ENCODE results near the gene CRYBG3. TPM values are rescaled to one million over a fixed set of nuclear protein-coding genes. Genes with fewer than 3 reads are reported as not detected.
"Not testable (repeated sequence)": the region's sequence is repeated elsewhere in the genome, so short reads cannot be mapped to it uniquely, and the experiment has no call there.

CRYBG3 gene
- total RNA-seq, 2 donors from 2014 or later, result 15.7 to 22.2 TPM

DNA sequence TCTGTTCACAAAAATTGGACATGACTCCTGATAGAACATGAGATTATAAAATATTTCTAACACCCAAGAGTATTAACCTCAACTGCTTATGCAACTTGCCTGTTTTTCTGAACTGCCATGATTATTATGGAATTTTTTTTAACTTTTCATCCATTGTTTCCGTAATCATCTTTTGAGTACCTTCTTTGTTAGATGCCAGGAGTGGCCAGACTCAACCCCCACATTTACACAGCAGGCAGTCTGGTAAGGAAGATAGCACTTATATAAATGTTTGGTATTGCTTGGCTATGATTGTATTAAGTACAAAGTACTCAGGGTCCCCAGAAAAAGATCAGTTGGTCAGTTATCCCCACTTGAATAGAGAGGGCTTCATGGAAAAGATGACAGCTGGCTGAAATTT is 74.3 kb downstream of the CRYBG3 start:
- TF ChIP-seq, protein P1, sequence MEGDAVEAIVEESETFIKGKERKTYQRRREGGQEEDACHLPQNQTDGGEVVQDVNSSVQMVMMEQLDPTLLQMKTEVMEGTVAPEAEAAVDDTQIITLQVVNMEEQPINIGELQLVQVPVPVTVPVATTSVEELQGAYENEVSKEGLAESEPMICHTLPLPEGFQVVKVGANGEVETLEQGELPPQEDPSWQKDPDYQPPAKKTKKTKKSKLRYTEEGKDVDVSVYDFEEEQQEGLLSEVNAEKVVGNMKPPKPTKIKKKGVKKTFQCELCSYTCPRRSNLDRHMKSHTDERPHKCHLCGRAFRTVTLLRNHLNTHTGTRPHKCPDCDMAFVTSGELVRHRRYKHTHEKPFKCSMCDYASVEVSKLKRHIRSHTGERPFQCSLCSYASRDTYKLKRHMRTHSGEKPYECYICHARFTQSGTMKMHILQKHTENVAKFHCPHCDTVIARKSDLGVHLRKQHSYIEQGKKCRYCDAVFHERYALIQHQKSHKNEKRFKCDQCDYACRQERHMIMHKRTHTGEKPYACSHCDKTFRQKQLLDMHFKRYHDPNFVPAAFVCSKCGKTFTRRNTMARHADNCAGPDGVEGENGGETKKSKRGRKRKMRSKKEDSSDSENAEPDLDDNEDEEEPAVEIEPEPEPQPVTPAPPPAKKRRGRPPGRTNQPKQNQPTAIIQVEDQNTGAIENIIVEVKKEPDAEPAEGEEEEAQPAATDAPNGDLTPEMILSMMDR (IDR thresholded peaks at IDR 0.05), result no peak
- intact Hi-C loops (cut with DNase I), result no loop called here

DNA sequence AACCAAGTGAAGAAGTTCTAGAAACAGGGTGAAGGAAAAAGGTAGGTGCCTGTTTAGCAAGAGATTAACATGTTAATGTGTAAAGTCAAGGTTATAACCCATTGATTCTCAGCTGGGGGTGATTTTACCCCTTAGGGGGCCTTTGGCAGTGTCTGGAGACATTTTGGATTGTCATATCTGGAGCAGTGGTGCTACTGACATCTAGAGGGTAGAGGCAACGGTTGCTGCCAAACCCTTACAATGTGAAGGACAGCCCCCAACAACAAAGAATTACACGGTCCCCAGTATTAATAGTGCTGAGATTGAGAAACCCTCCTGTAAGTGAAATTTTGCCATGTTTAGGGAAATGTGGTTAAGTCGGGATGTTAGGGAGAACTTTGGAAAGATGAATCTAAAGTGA is 74.7 kb downstream of the CRYBG3 start:
- TF ChIP-seq, protein P1 (IDR thresholded peaks at IDR 0.05), result no peak
- H3K4me1 ChIP-seq, result no peaks in the 10 kb centered on the region
- no peak overlapping the region for H3K4me3 ChIP-seq
- no peaks in the 10 kb centered on the region for H3K9me3 ChIP-seq
- no peak overlapping the region for H3K27ac ChIP-seq
- no peak for DNase-seq
- intact Hi-C loops (cut with DNase I), result no loop called here
- H3K27me3 ChIP-seq, result no peaks in the 10 kb centered on the region
- H3K9ac ChIP-seq (ENCODE audit: low read depth in 2 of 2, low read length in 2 of 2), result no peak overlapping the region
- H3K36me3 ChIP-seq, result peaks cover 3% of the 10 kb centered on the region

More for the DNA sequence above, 74.3 kb downstream of the CRYBG3 start:
- Histone ChIP-seq H3K27me3 (no peaks in the 10 kb centered on the region), H3K4me3 (no peak overlapping the region), H3K4me1 (no peaks in the 10 kb centered on the region), H3K36me3 (peaks cover 3% of the 10 kb centered on the region), H3K27ac (no peak overlapping the region), H3K9ac (ENCODE audit: low read depth in 2 of 2, low read length in 2 of 2) (no peak overlapping the region), H3K9me3 (no peaks in the 10 kb centered on the region)
- no peak for DNase-seq

DNA sequence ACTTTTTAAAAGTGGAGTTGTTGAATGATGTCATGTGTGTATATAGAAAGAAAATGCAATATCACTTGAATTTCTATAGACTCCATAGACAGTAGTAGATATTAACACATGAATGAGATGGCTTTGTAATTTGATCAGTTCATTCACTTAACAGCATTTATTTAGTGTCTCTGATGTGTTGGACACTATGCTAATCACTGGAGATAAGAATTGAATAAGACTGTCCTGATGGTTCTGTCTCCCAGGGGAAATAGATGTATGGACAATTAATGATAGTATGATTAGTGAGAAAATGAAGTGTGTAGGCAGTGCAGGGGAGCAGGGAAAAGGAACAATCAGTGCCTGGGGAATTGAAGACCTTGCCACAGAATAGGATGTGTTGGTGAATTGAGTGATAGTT is 77.5 kb downstream of the CRYBG3 start:
- TF ChIP-seq, protein P1 (IDR thresholded peaks at IDR 0.05), result no peak
- Histone ChIP-seq H3K9me3 (no peaks in the 10 kb centered on the region), H3K36me3 (peaks cover 3% of the 10 kb centered on the region), H3K4me3 (no peak overlapping the region), H3K27ac (no peak overlapping the region), H3K4me1 (no peaks in the 10 kb centered on the region), H3K27me3 (no peaks in the 10 kb centered on the region), H3K9ac (ENCODE audit: low read depth in 2 of 2, low read length in 2 of 2) (no peak overlapping the region)
- intact Hi-C loops (cut with DNase I), result no loop called here
- DNase-seq, result no peak

DNA sequence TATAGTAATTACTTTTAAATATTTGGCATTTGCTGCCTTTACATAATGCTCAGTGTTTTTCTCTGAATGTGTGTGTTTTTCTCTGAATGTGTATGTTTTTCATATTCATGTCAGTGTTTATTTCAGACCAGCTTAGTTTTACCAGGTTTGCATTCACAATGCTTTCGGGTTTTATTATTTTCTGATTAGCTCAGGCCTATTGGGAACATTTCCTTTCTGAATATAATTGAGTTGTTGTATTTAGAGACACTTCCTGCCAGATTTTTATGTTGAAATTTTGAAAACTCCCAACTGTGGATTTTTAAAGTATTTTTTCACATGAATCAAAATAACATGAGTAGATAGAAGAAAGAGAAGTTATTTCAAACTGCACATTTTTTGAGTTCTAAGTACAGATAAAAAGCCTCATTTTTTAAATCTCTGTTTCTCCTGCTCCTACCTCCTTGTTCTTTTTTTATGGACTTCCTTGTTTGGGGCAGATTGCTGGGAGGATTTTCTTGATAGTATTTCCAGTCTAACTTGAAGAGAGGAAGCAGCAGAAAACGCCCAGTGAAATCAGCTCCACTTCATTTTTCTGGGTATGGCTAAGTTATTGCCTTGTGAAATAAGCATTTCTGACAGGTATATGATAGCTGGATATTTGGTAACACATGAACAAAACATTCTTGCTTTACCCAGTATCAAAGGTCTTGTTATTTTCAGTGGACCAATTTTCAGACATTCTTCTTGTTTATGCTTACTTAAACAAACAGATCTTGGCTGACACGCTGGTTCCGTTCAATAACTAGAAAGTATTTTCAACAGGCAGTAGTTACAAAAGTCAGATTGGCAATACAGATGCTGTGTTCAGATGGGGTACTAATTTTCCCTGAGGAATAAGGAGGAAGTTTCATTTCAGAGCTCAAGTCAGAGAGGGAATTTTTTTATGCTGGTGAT is 79.8 kb downstream of the CRYBG3 start:
- Histone ChIP-seq H3K9me3 (no peaks in the 10 kb centered on the region), H3K36me3 (peaks cover 3% of the 10 kb centered on the region), H3K27ac (peak overlapping the region; percentile 38), H3K27me3 (no peaks in the 10 kb centered on the region), H3K9ac (ENCODE audit: low read depth in 2 of 2, low read length in 2 of 2) (no peak overlapping the region), H3K4me3 (no peak overlapping the region), H3K4me1 (no peaks in the 10 kb centered on the region)
- TF ChIP-seq, protein P1 (IDR thresholded peaks at IDR 0.05), result no peak
- intact Hi-C loops (cut with DNase I), result no loop called here
- DNase-seq, result peak; percentile 41

DNA sequence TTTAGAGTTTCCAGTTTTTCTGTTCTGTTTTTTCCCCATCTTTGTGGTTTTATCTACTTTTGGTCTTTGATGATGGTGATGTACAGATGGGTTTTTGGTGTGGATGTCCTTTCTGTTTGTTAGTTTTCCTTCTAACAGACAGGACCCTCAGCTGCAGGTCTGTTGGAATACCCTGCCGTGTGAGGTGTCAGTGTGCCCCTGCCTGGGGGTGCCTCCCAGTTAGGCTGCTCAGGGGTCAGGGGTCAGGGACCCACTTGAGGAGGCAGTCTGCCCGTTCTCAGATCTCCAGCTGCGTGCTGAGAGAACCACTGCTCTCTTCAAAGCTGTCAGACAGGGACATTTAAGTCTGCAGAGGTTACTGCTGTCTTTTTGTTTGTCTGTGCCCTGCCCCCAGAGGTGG is 88.0 kb downstream of the CRYBG3 start:
- not testable (repeated sequence) for H3K9me3 ChIP-seq

DNA sequence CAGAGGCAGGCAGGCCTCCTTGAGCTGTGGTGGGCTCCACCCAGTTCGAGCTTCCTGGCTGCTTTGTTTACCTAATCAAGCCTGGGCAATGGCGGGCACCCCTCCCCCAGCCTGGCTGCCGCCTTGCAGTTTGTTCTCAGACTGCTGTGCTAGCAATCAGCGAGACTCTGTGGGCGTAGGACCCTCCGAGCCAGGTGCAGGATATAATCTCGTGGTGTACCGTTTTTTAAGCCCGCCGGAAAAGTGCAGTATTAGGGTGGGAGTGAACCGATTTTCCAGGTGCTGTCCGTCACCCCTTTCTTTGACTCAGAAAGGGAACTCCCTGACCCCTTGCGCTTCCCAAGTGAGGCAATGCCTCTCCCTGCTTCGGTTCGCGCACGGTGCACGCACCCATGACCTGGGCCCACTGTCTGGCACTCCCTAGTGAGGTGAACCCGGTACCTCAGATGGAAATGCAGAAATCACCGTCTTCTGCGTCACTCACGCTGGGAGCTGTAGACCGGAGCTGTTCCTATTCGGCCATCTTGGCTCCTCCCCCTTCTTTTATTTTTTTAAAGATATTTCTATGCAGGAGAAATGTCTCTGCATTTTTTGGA is 88.5 kb downstream of the CRYBG3 start:
- H3K27me3 ChIP-seq; DNase-seq; H3K36me3 ChIP-seq; H3K4me1 ChIP-seq; H3K9me3 ChIP-seq; intact Hi-C loops (cut with DNase I); H3K9ac ChIP-seq (ENCODE audit: low read depth in 2 of 2, low read length in 2 of 2): not testable (repeated sequence)
- Histone ChIP-seq H3K27ac (peak overlapping the region; percentile 50), H3K4me3 (peak overlapping the region; percentile 3)

More for the DNA sequence above, 88.0 kb downstream of the CRYBG3 start:
- H3K27ac ChIP-seq; H3K36me3 ChIP-seq; DNase-seq; H3K4me1 ChIP-seq; intact Hi-C loops (cut with DNase I); H3K27me3 ChIP-seq; H3K4me3 ChIP-seq; H3K9ac ChIP-seq (ENCODE audit: low read depth in 2 of 2, low read length in 2 of 2): not testable (repeated sequence)

All from colonic mucosa (tissue), 4 donors.